HepG2 (cell line): ENCODE results near the gene RABGAP1L. TPM values are rescaled to one million over a fixed set of nuclear protein-coding genes. Genes with fewer than 3 reads are reported as not detected.
"Not testable (repeated sequence)": the region's sequence is repeated elsewhere in the genome, so short reads cannot be mapped to it uniquely, and the experiment has no call there.

ENCODE experiments used
- ATAC-seq: fragments of 200-7000 bp; cut with Tn5 transposase; 3 replicates; pipeline ENCODE4 v1.9.1; 2020; ENCODE audit warnings: mild to moderate bottlenecking, moderate library complexity
- BruUV-seq: library from RNA; stranded (reverse); fragments of 400-500 nt; replicated peaks from 2 replicates; lab custom pipeline; 2021; lab: Mats Ljungman, UMichigan
- CTCF ChIA-PET: fragments of 300-600 bp; formaldehyde crosslinking; extraction: SDS; loops from one replicate; lab custom pipeline; 2021; ENCODE audit warnings: low total read pairs, inconsistent platforms, low intra/inter-chr PET ratio; lab: Yijun Ruan, JAX
- POLR2A ChIA-PET: fragments of 350-600 bp; sonication (Branson Sonifier 250); formaldehyde crosslinking; loops from one replicate; lab custom pipeline; 2020; ENCODE audit warnings: antibody characterized with exemption, inconsistent platforms; lab: Yijun Ruan, JAX
- DNase-seq: peaks from one replicate; pipeline ENCODE4 v3.0.0-alpha.2; 2015; ENCODE audit warnings: low spot score
- FAIRE-seq: peaks from 3 replicates; lab custom pipeline; 2011; peaks lifted over from hg19 to GRCh38; lab: Jason Lieb, UNC
- H2AFZ ChIP-seq: one replicate; pipeline ENCODE4 v1.6.1; 2011; ENCODE audit warnings: low read length, inconsistent platforms
- H3K27ac ChIP-seq: fragments of 300-600 bp; 3 replicates; pipeline ENCODE4 v1.8.0; 2011; ENCODE audit warnings: mixed run types, mild to moderate bottlenecking, mixed read lengths, low read length, inconsistent platforms; ENCODE audit not compliant: insufficient read depth; ENCODE audit errors: extremely low read length
- H3K27me3 ChIP-seq, 2 experiments: fragments of 200-600 bp in 1 of 2; 2 replicates in 1 of 2; 3 replicates in 1 of 2; pipeline versions ENCODE4 v1.6.0 to v1.8.0; 2011; ENCODE audit warnings: low read length in 2 of 2, mild to moderate bottlenecking in 2 of 2, moderate library complexity in 2 of 2, inconsistent platforms in 1 of 2; ENCODE audit not compliant: insufficient read depth in 2 of 2, control insufficient read depth in 1 of 2
- H3K36me3 ChIP-seq, 2 experiments: fragments of 200-600 bp in 1 of 2; replicated peaks in 1 of 2; 2 replicates in 1 of 2; 3 replicates in 1 of 2; pipeline versions ENCODE4 v1.5.1 to v1.8.0; 2011; ENCODE audit warnings: low read length in 2 of 2, inconsistent platforms in 1 of 2; ENCODE audit not compliant: insufficient read depth in 2 of 2, control insufficient read depth in 1 of 2
- H3K4me1 ChIP-seq: 2 replicates; pipeline ENCODE4 v1.5.1; 2012; ENCODE audit warnings: low read length, inconsistent platforms; ENCODE audit not compliant: insufficient read depth
- H3K4me2 ChIP-seq: 2 replicates; pipeline ENCODE4 v1.6.0; 2011; ENCODE audit warnings: low read depth, low read length, inconsistent platforms
- H3K4me3 ChIP-seq, 3 experiments: fragments of 200-600 bp in 1 of 3; sonication (generic), shearing (Covaris generic) in 1 of 3; replicated peaks in 1 of 3; 2 replicates each; pipeline ENCODE4 v1.5.1; 2011 to 2016; ENCODE audit warnings: low read length in 3 of 3, inconsistent platforms in 2 of 3, low read depth in 2 of 3, mild to moderate bottlenecking in 2 of 3, control low read depth in 1 of 3, mixed read lengths in 1 of 3; ENCODE audit not compliant: insufficient read depth in 1 of 3
- H3K79me2 ChIP-seq: one replicate; pipeline ENCODE4 v1.6.1; 2011; ENCODE audit warnings: low read length, inconsistent platforms; ENCODE audit not compliant: insufficient read depth
- H3K9ac ChIP-seq: 2 replicates; pipeline ENCODE4 v1.6.0; 2011; ENCODE audit warnings: mild to moderate bottlenecking, low read depth, low read length, inconsistent platforms; ENCODE audit not compliant: insufficient read depth
- H3K9me3 ChIP-seq: 2 replicates; pipeline ENCODE4 v1.5.1; 2012; ENCODE audit warnings: mild to moderate bottlenecking, low read length
- H4K20me1 ChIP-seq: 2 replicates; pipeline ENCODE4 v1.6.0; 2011; ENCODE audit warnings: inconsistent platforms, mild to moderate bottlenecking, low read length, moderate library complexity; ENCODE audit not compliant: insufficient read depth
- FOXA1 ChIP-seq, 2 experiments: fragments of 450-650 bp in 1 of 2; sonication (generic) in 1 of 2; formaldehyde crosslinking in 1 of 2; IDR thresholded peaks; 2 replicates each; pipeline versions ENCODE4 v1.4.0 to v1.6.1; 2016 to 2020; ENCODE audit warnings: missing genetic modification reagents in 1 of 2
- HNF4A ChIP-seq: sonication (generic); formaldehyde crosslinking; IDR thresholded peaks from 2 replicates; pipeline ENCODE4 v1.4.0; 2020; ENCODE audit warnings: missing genetic modification reagents
- IRF1 ChIP-seq: sonication (generic); formaldehyde crosslinking; IDR thresholded peaks from 2 replicates; pipeline ENCODE4 v1.4.0; 2020; ENCODE audit warnings: low read depth, mild to moderate bottlenecking, missing genetic modification reagents
- SAP130 ChIP-seq: IDR thresholded peaks from 2 replicates; pipeline ENCODE4 v1.6.1; 2016; ENCODE audit warnings: low read depth
- ZNF121 ChIP-seq: sonication (generic); formaldehyde crosslinking; IDR thresholded peaks from 2 replicates; pipeline ENCODE4 v1.5.0; 2020; ENCODE audit warnings: mild to moderate bottlenecking, missing genetic modification reagents
- ZNF292 ChIP-seq: sonication (generic); formaldehyde crosslinking; IDR thresholded peaks from 2 replicates; pipeline ENCODE4 v1.8.1; 2022; ENCODE audit warnings: mild to moderate bottlenecking, low read depth, missing genetic modification reagents, borderline replicate concordance
- ZNF501 ChIP-seq: sonication (generic); formaldehyde crosslinking; IDR thresholded peaks from 2 replicates; pipeline ENCODE4 v1.5.1; 2020; ENCODE audit warnings: mild to moderate bottlenecking, moderate library complexity, missing genetic modification reagents
- ZNF687 ChIP-seq: sonication (generic); formaldehyde crosslinking; IDR thresholded peaks from 2 replicates; pipeline ENCODE4 v1.5.1; 2020; ENCODE audit warnings: mild to moderate bottlenecking, missing genetic modification reagents, moderate library complexity
- WGBS: methylation state at CpG from one replicate; pipeline ENCODE4 v1.1.6; 2017; ENCODE audit warnings: low lambda C conversion rate; 5-methylcytosine and 5-hydroxymethylcytosine counted together
- in situ Hi-C: cut with HindIII; loops from 2 replicates; pipeline ENCODE4 v1.10.0; 2017; ENCODE audit warnings: low pct_unique_long_range_greater_than_20kb; ENCODE audit not compliant: extremely low pct_ligation_motif_present
- intact Hi-C: fragments of 100-400 bp; cut with micrococcal nuclease; formaldehyde crosslinking; loops from one replicate; pipeline ENCODE4 v1.10.0; 2022; ENCODE audit not compliant: unreplicated experiment
- polyA plus RNA-seq, 8 experiments: library from polyadenylated mRNA; depleted of rRNA in 3 of 8; stranded (reverse) in 7 of 8; unstranded in 1 of 8; fragments of >200 nt; fragmentation: Illumina TruSeq in 4 of 8; extraction: Trizol in 4 of 8; gene quantifications; 2 replicates each; pipeline versions ENCODE4 v1.2.1 to v1.2.3, GENCODE V29; 2011 to 2016; ENCODE audit warnings: low read depth in 4 of 8, missing spikeins in 1 of 8, mixed read lengths in 1 of 8; ENCODE audit not compliant: insufficient read depth in 1 of 8
- total RNA-seq, 5 experiments: library from RNA; depleted of rRNA; stranded (reverse); fragments of >200 nt; fragmentation: Illumina TruSeq; extraction: Trizol; gene quantifications; 2 replicates each; pipeline ENCODE4 v1.2.3, GENCODE V29; 2016; ENCODE audit warnings: low read depth in 1 of 5
- TF ChIP-seq, protein P1 (sequence below): sonication (generic); formaldehyde crosslinking; IDR thresholded peaks from 2 replicates; pipeline ENCODE4 v1.4.0; 2020; ENCODE audit warnings: mild to moderate bottlenecking, missing genetic modification reagents

RABGAP1L gene
- total and polyA plus RNA-seq, 2 of the 13 experiments (the other 11 are each of a cell fraction or from before 2014, with no cell fraction given), result 7.9 to 22.6 TPM

DNA sequence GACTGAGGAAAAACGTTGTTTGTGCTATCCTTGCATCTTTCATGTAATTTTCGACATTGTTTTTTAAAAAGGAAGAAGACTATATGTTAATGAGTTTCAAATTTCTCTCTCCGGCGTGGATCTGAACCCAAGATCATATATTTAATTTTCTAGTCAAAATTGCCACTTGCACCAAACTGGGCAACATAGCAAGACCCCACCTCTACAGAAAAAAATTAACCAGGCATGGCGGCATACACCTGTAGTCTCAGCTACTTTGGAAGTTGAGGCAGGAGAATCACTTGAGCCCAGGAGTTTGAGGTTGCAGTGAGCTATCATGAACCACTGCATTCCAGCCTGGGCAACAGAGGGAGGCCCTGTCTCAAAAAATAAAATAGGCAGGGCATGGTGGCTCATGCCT lies 16.5 kb upstream of the RABGAP1L start:
- Histone ChIP-seq H3K36me3 (no peaks in the 10 kb centered on the region), H3K9me3 (no peaks in the 10 kb centered on the region), H3K79me2 (no peaks in the 10 kb centered on the region), H2AFZ (no peak overlapping the region), H3K27ac (no peak overlapping the region), H3K27me3 (no peaks in the 10 kb centered on the region), H3K4me3 (no peak overlapping the region), H3K9ac (no peak overlapping the region), H3K4me1 (peaks cover 9% of the 10 kb centered on the region), H3K4me2 (no peak overlapping the region), H4K20me1 (no peaks in the 10 kb centered on the region)
- intact Hi-C loops, result no loop called here
- no TSS peak for BruUV-seq
- ChIA-PET CTCF (no interaction called here), POLR2A (no interaction called here)
- TF ChIP-seq ZNF121, result peak; percentile 50; the same call in 1 of the 2 replicates
- TF ChIP-seq IRF1 (CRISPR knock-in tag), result no peak
- DNase-seq (no peak), FAIRE-seq (no peak), ATAC-seq (no peak)
- in situ Hi-C loops, result no loop called here
- WGBS, result 72% methylated on average over 5 of the region's 5 CpGs

GRCh38 chr1:174143727-174144396 lies 15.5 kb upstream of the RABGAP1L start:
- H3K36me3 ChIP-seq; in situ Hi-C loops; H3K27me3 ChIP-seq; POLR2A ChIA-PET; H2AFZ ChIP-seq; FAIRE-seq; CTCF ChIA-PET; H4K20me1 ChIP-seq; H3K4me1 ChIP-seq; BruUV-seq; H3K79me2 ChIP-seq; H3K9me3 ChIP-seq; TF ChIP-seq FOXA1 (IDR thresholded peaks at IDR 0.05): not testable (repeated sequence)
- H3K4me2 ChIP-seq, result peak overlapping the region; percentile 70
- 3% methylated on average over 11 of the region's 12 CpGs for WGBS
- ATAC-seq (peak; percentile 98), DNase-seq (peak; percentile 64)
- intact Hi-C loops, result loop anchor here (1.0 kb wide), 1 partner anchor 73 kb away; no protein-coding TSS in a partner anchor
- H3K9ac ChIP-seq, result 0 out of 2 replicates have a peak overlapping the region, but pooled peaks have one; percentile 8
- peak overlapping the region; percentile 57 for H3K27ac ChIP-seq
- H3K4me3 ChIP-seq, result peak overlapping the region; percentile 34 to 60 (median 42); a peak in 5 of 6 replicates
- TF ChIP-seq, protein P1, sequence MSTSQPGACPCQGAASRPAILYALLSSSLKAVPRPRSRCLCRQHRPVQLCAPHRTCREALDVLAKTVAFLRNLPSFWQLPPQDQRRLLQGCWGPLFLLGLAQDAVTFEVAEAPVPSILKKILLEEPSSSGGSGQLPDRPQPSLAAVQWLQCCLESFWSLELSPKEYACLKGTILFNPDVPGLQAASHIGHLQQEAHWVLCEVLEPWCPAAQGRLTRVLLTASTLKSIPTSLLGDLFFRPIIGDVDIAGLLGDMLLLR, result 0 out of 2 replicates have a peak, but pooled peaks have one; percentile 13
- TF ChIP-seq FOXA1 (CRISPR knock-in tag; IDR thresholded peaks at IDR 0.05) (0 out of 2 replicates have a peak, but pooled peaks have one; percentile 6), HNF4A (CRISPR knock-in tag) (0 out of 2 replicates have a peak, but pooled peaks have one; percentile 18), SAP130 (CRISPR knock-in tag) (peak; percentile 33; the same call in 1 of the 2 replicates), ZNF687 (CRISPR knock-in tag) (peak; percentile 25; the same call in 1 of the 2 replicates), ZNF292 (CRISPR knock-in tag) (0 out of 2 replicates have a peak, but pooled peaks have one; percentile 30), ZNF501 (CRISPR knock-in tag) (peak; percentile 43; the same call in 1 of the 2 replicates)
